GM18867 (cell line): ENCODE results near the gene BRCA1.
"Not testable (repeated sequence)": the region's sequence is repeated elsewhere in the genome, so short reads cannot be mapped to it uniquely, and the experiment has no call there.

Source experiments
- ATAC-seq: cut with Tn5 transposase; IDR thresholded peaks from one replicate; pipeline ENCODE4 v1.9.1; 2021; ENCODE audit warnings: mild to moderate bottlenecking, moderate library complexity; ENCODE audit not compliant: unreplicated experiment

Gene BRCA1

GRCh38 chr17:43134774-43135453 is 9.8 kb upstream of the BRCA1 start:
- no peak for ATAC-seq

- ATAC-seq: not testable (repeated sequence)
Observed at GRCh38 chr17:43133439-43133838, 8.3 kb upstream of the BRCA1 start.

- ATAC-seq: no peak
Observed at GRCh38 chr17:43132117-43132516, 7.0 kb upstream of the BRCA1 start.

- ATAC-seq: no peak
Observed at GRCh38 chr17:43129671-43130010, 4.5 kb upstream of the BRCA1 start.

- not testable (repeated sequence) for ATAC-seq
Observed at GRCh38 chr17:43127333-43127876, 2.2 kb upstream of the BRCA1 start.

GRCh38 chr17:43126911-43127290 is 1.7 kb upstream of the BRCA1 start:
- ATAC-seq: no peak

- ATAC-seq: no peak
Observed at GRCh38 chr17:43125967-43126910, 1.1 kb upstream of the BRCA1 start.

GRCh38 chr17:43118679-43119615 is 6.2 kb downstream of the BRCA1 start:
- ATAC-seq: no peak

GRCh38 chr17:43114151-43114552 is 11.0 kb downstream of the BRCA1 start:
- no peak for ATAC-seq

GRCh38 chr17:43106552-43106951 is 18.6 kb downstream of the BRCA1 start:
- ATAC-seq: no peak

- no peak for ATAC-seq
Observed at GRCh38 chr17:43105146-43105545, 20.0 kb downstream of the BRCA1 start.

- ATAC-seq: no peak
Observed at GRCh38 chr17:43104665-43105064, 20.5 kb downstream of the BRCA1 start.

- ATAC-seq: not testable (repeated sequence)
Observed at GRCh38 chr17:43095364-43095763, 29.8 kb downstream of the BRCA1 start.

- no peak for ATAC-seq
Observed at GRCh38 chr17:43094129-43094835, 30.9 kb downstream of the BRCA1 start.

- ATAC-seq: no peak
Observed at GRCh38 chr17:43092901-43093300, 32.3 kb downstream of the BRCA1 start.

GRCh38 chr17:43090022-43090421 is 35.1 kb downstream of the BRCA1 start:
- ATAC-seq: no peak

- no peak for ATAC-seq
Observed at GRCh38 chr17:43085474-43085873, 39.7 kb downstream of the BRCA1 start.

GRCh38 chr17:43079641-43080302 is 45.4 kb downstream of the BRCA1 start:
- no peak for ATAC-seq

GRCh38 chr17:43074869-43075268 is 50.3 kb downstream of the BRCA1 start:
- no peak for ATAC-seq

- ATAC-seq: no peak
Observed at GRCh38 chr17:43070872-43071271, 54.3 kb downstream of the BRCA1 start.
